ENCODE results near the gene SIGLEC14.

Gene SIGLEC14

GRCh38 chr19:51676566-51677083 lies 30.0 kb upstream of the SIGLEC14 start:
- no peak for TF ChIP-seq RAD21 (IDR thresholded peaks at IDR 0.05; ENCODE audit: low read depth)
- TF ChIP-seq YY1 (IDR thresholded peaks at IDR 0.05; ENCODE audit: low read depth) = no peak
- TF ChIP-seq TEAD4 (IDR thresholded peaks at IDR 0.05) = no peak
- TF ChIP-seq, protein P1, sequence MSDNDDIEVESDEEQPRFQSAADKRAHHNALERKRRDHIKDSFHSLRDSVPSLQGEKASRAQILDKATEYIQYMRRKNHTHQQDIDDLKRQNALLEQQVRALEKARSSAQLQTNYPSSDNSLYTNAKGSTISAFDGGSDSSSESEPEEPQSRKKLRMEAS (IDR thresholded peaks at IDR 0.05) = no peak
- TF ChIP-seq CREB1 (IDR thresholded peaks at IDR 0.05; ENCODE audit: low read depth) = no peak
- no peak for TF ChIP-seq TCF12 (IDR thresholded peaks at IDR 0.05; ENCODE audit: low read depth)
- no peak for TF ChIP-seq TAF1 (IDR thresholded peaks at IDR 0.05; ENCODE audit: low read depth)
- TF ChIP-seq EP300 (IDR thresholded peaks at IDR 0.05; ENCODE audit: borderline replicate concordance) = no peak
- no peak for TF ChIP-seq EGR1 (IDR thresholded peaks at IDR 0.05)
- TF ChIP-seq CEBPB (IDR thresholded peaks at IDR 0.05) = no peak
- TF ChIP-seq, protein P2, sequence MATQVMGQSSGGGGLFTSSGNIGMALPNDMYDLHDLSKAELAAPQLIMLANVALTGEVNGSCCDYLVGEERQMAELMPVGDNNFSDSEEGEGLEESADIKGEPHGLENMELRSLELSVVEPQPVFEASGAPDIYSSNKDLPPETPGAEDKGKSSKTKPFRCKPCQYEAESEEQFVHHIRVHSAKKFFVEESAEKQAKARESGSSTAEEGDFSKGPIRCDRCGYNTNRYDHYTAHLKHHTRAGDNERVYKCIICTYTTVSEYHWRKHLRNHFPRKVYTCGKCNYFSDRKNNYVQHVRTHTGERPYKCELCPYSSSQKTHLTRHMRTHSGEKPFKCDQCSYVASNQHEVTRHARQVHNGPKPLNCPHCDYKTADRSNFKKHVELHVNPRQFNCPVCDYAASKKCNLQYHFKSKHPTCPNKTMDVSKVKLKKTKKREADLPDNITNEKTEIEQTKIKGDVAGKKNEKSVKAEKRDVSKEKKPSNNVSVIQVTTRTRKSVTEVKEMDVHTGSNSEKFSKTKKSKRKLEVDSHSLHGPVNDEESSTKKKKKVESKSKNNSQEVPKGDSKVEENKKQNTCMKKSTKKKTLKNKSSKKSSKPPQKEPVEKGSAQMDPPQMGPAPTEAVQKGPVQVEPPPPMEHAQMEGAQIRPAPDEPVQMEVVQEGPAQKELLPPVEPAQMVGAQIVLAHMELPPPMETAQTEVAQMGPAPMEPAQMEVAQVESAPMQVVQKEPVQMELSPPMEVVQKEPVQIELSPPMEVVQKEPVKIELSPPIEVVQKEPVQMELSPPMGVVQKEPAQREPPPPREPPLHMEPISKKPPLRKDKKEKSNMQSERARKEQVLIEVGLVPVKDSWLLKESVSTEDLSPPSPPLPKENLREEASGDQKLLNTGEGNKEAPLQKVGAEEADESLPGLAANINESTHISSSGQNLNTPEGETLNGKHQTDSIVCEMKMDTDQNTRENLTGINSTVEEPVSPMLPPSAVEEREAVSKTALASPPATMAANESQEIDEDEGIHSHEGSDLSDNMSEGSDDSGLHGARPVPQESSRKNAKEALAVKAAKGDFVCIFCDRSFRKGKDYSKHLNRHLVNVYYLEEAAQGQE (IDR thresholded peaks at IDR 0.05; ENCODE audit: low read depth) = no peak
- no peak for TF ChIP-seq NFIC (IDR thresholded peaks at IDR 0.05)
- TF ChIP-seq ZBTB7A (IDR thresholded peaks at IDR 0.05; ENCODE audit: low read depth) = no peak
- no peak for TF ChIP-seq USF1 (IDR thresholded peaks at IDR 0.05)
- no peak for TF ChIP-seq FOXM1 (IDR thresholded peaks at IDR 0.05; ENCODE audit: borderline replicate concordance, low read depth)

DNA sequence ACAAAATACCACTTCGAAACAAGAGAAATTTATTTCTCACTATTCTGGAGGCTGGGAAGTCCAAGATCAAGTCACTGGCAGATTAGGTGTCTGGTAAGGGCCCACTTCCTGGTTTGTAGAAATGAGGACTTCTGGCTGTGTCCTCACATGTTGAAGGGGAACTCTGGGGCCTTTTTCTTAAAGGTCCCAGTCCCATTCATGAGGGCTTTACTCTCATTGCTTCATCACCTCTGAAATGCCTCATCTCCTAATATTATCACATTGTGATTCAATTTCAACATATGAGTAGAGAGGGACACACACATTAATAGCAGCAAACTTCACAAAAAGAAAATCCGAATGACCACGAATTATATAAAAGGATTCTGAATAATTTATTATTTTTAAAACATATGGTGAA lies 21.6 kb upstream of the SIGLEC14 start:
- TF ChIP-seq TCF12 (IDR thresholded peaks at IDR 0.05; ENCODE audit: low read depth) = no peak
- no peak for TF ChIP-seq RAD21 (IDR thresholded peaks at IDR 0.05; ENCODE audit: low read depth)
- no peak for TF ChIP-seq FOXM1 (IDR thresholded peaks at IDR 0.05; ENCODE audit: borderline replicate concordance, low read depth)
- TF ChIP-seq, protein P2 (IDR thresholded peaks at IDR 0.05; ENCODE audit: low read depth) = no peak
- no peak for TF ChIP-seq EP300 (IDR thresholded peaks at IDR 0.05; ENCODE audit: borderline replicate concordance)
- TF ChIP-seq USF1 (IDR thresholded peaks at IDR 0.05) = no peak

DNA sequence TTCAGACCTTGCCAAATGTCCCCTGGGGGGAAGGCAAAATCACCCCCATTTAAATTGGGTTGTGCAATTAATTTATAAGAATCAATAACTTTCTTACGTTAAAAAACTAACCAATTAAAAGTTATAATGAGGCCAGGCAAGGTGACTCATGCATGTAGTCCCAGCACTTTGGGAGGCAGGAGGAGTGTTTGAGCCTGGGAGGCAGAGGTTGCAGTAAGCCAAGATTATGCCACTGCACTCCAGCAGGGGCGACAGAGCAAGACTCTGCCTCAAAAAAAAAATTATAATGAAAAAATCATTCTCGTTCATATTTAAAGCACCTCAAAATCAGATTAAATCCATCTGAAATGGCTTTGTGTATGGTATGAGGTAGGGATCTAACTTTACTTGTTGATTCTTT lies 18.4 kb upstream of the SIGLEC14 start:
- TF ChIP-seq CEBPB (IDR thresholded peaks at IDR 0.05) (no peak), EP300 (IDR thresholded peaks at IDR 0.05; ENCODE audit: borderline replicate concordance) (no peak), EGR1 (IDR thresholded peaks at IDR 0.05) (no peak), NFIC (IDR thresholded peaks at IDR 0.05) (no peak), RAD21 (IDR thresholded peaks at IDR 0.05; ENCODE audit: low read depth) (no peak), TCF12 (IDR thresholded peaks at IDR 0.05; ENCODE audit: low read depth) (no peak), FOXM1 (IDR thresholded peaks at IDR 0.05; ENCODE audit: borderline replicate concordance, low read depth) (no peak), ZBTB7A (IDR thresholded peaks at IDR 0.05; ENCODE audit: low read depth) (no peak), YY1 (IDR thresholded peaks at IDR 0.05; ENCODE audit: low read depth) (no peak), TAF1 (IDR thresholded peaks at IDR 0.05; ENCODE audit: low read depth) (no peak), CREB1 (IDR thresholded peaks at IDR 0.05; ENCODE audit: low read depth) (no peak), USF1 (IDR thresholded peaks at IDR 0.05) (no peak), TEAD4 (IDR thresholded peaks at IDR 0.05) (no peak)
- TF ChIP-seq, protein P1 (IDR thresholded peaks at IDR 0.05) = no peak
- TF ChIP-seq, protein P2 (IDR thresholded peaks at IDR 0.05; ENCODE audit: low read depth) = no peak

DNA sequence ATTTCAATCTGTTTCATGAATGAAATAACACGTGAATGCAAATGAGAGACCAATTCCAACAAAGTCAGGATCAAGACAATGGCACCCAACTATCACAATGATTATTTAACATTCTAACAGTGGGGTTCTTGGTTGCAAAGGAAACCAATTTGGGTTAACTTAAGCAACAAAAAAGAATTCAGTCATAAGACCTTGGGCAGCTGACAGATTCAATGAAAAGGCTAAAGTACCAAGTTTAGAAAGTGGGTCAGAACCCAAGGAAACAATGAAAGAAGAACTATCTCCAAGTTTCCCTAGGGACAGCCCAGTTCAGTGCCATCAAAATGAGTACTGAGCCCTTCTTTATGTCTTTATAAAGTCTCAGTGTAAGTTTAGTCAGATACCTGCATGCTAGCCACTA lies 17.5 kb upstream of the SIGLEC14 start:
- no peak for TF ChIP-seq EP300 (IDR thresholded peaks at IDR 0.05; ENCODE audit: borderline replicate concordance)
- TF ChIP-seq CEBPB (IDR thresholded peaks at IDR 0.05) = no peak
- no peak for TF ChIP-seq USF1 (IDR thresholded peaks at IDR 0.05)
- no peak for TF ChIP-seq CREB1 (IDR thresholded peaks at IDR 0.05; ENCODE audit: low read depth)
- no peak for TF ChIP-seq TAF1 (IDR thresholded peaks at IDR 0.05; ENCODE audit: low read depth)
- TF ChIP-seq EGR1 (IDR thresholded peaks at IDR 0.05) = no peak
- TF ChIP-seq TEAD4 (IDR thresholded peaks at IDR 0.05) = no peak
- no peak for TF ChIP-seq ZBTB7A (IDR thresholded peaks at IDR 0.05; ENCODE audit: low read depth)
- no peak for TF ChIP-seq TCF12 (IDR thresholded peaks at IDR 0.05; ENCODE audit: low read depth)
- TF ChIP-seq NFIC (IDR thresholded peaks at IDR 0.05) = no peak
- TF ChIP-seq, protein P1 (IDR thresholded peaks at IDR 0.05) = no peak
- no peak for TF ChIP-seq RAD21 (IDR thresholded peaks at IDR 0.05; ENCODE audit: low read depth)
- no peak for TF ChIP-seq FOXM1 (IDR thresholded peaks at IDR 0.05; ENCODE audit: borderline replicate concordance, low read depth)
- TF ChIP-seq YY1 (IDR thresholded peaks at IDR 0.05; ENCODE audit: low read depth) = no peak
- TF ChIP-seq, protein P2 (IDR thresholded peaks at IDR 0.05; ENCODE audit: low read depth) = no peak

Data from Ishikawa (cell line).